GM21723 (cell line): Measurements from ENCODE around the gene CSTF1.
A peak's percentile ranks its signal among the peaks of the same experiment; 100 is the strongest.

Experiments
- ATAC-seq: cut with Tn5 transposase; IDR thresholded peaks from one replicate; pipeline ENCODE4 v1.9.1; 2021; ENCODE audit warnings: mild to moderate bottlenecking, moderate library complexity; ENCODE audit not compliant: unreplicated experiment

CSTF1 gene

GRCh38 chr20:56392132-56392880, at the start of gene CSTF1, which contains the start of gene AURKA:
TSS of gene CSTF1 (plus strand) at chr20:56392645. CDS start at chr20:56395553, 2,908 bp downstream.
TSS of gene AURKA (minus strand) at chr20:56392215. CDS start at chr20:56388197, 4,018 bp downstream.
- ATAC-seq, result peak; percentile 93

- ATAC-seq, result no peak
Observed at GRCh38 chr20:56342783-56343182, 49.7 kb upstream of the CSTF1 start.

DNA sequence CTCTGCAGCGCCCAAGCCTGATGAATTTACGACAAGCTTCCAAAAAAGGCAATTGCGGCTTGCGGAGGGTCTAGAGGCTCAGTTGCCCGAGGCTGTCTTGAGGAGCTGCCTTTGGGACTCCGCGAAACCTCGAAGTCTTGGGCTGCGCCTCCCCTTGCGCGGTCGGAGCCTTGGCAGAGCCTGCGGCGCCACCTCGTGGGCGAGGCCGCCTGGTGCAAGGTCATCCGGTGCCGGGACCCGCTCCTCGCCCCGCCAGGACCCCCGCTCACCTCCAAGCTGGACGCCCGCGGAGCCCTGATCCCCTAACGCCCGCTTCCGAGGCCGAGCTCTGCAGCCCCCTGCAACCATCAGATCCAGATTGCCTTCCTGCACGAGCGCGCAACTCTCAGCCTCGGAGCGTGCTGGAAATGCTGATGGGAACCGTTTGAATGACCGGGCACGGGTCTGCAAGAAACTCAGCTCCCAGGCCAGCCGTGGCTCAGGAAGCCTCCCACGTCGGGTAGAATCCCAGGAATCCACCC, 48.5 kb upstream of the CSTF1 start:
- ATAC-seq, result peak; percentile 57

DNA sequence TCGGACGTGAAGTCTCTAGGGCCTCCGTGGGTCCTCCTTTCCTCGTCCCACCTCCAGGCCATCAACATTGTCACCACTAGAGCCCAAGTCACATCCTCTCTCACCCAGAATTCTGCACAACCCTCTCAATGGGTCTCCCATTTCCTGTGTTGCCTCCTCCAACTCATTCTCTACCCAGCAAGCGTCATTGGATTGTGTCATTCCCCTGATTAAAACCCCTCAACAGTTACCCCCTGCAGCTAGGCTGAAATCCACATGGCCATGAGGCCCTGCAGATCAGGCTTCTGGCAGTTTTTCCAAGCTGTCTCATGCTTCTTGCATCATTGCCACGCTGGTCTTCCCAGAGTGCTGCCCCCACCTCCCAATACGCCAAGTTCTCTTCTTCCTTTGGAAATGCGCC, 46.5 kb upstream of the CSTF1 start:
- no peak for ATAC-seq

DNA sequence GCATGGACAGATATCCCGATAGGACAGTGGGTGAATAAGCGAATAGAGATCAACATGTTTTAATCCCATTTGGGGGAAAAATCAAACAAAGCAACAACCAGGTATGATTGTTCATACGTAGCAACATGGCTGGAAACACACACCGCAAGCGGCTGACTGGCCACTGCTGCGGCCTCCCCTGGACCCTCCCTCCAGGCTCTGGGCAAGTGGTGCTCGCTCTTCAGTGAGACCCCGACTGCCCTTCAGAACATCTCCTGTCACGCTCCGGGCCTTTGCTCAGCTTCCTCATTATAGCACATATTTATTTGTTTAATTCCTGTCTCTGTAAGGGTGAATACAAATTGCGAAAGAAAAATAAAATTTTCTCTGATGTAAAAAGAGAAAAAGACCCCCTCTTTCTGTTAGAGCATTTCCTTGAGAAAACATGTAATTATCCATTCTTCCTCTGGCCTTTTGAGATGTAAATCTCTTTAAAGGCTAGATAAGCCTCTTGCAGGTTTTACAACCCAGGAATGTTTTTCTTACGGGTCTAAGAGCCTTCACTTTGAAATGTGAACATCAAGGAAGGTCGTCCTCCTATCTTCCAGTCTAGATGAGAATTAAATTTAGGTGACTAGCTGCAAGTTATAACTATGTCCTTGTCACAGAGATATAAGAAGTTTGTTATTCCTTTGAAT, 44.7 kb upstream of the CSTF1 start:
- no peak for ATAC-seq

- no peak for ATAC-seq
Observed at GRCh38 chr20:56348305-56348693, 44.1 kb upstream of the CSTF1 start.

DNA sequence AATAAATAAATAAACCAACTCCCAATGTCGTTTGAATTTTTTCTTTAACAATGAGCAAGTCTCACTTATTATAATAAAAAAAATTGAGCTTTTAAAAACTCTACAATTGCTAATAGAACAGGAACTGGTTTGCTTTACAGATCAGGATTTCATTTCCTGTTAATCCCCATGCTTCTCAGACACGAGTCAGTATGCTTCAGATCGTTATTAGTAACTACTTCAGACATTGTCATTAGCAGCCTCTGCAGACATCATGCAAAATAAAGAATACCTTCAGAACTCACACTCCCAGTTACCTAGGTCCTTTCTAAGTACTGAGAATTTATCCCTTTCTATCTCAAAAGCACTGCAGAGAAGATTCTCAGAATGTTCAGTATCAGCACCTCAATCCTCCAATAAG, 43.7 kb upstream of the CSTF1 start:
- ATAC-seq, result no peak

DNA sequence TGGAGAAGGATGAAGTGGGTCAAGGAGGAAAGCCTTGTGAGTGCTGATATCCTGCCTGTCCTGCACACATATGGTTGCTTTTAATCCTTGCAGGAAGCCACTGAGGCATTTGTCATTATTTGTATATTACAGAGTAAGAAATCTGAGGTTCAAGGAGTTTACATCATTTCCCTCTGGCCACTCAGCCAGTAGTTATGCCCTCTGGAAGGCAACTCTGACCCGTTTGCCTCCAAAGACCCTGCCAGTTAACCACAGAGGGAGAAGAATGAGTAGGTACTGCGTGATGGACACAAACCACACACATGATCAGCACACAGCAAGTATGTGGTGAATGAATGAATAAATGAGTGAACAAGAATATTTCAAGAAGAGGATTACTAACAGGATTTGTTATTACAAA, 41.6 kb upstream of the CSTF1 start:
- ATAC-seq, result no peak

DNA sequence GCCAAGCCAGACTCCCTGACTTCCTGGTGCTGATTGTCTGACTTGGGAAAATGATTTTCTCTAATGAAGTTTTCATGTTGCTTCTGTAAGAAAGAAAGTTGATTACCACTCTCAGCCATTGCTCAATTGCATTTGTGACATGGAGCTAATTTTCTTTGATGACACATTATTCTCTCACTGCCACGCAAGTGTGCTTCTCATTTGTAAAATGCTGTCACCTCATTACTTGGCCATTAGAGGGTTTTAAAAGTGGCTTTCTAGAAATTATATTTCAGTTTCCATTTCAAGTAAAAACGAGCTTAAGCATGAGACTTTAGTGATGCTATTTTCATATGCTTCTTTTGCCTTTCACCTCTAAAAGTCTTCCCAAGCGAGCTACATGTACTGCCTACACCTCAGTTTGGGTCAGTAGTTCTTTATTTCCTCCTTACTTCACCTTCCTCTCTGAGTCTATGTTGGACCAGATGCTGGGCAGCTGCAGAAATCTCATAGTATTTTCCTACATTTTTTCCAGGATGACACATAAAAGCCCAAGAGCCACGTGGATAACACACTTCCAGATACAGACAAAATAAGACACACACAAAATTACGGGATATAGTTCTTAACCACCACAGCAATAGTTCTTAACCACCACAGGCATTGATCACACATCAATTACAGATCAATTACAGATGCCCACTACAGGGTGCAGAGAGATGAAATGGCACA, 39.9 kb upstream of the CSTF1 start:
- no peak for ATAC-seq

- ATAC-seq, result no peak
Observed at GRCh38 chr20:56353356-56353755, 39.1 kb upstream of the CSTF1 start.

GRCh38 chr20:56358070-56358469, 34.4 kb upstream of the CSTF1 start:
- ATAC-seq, result no peak

DNA sequence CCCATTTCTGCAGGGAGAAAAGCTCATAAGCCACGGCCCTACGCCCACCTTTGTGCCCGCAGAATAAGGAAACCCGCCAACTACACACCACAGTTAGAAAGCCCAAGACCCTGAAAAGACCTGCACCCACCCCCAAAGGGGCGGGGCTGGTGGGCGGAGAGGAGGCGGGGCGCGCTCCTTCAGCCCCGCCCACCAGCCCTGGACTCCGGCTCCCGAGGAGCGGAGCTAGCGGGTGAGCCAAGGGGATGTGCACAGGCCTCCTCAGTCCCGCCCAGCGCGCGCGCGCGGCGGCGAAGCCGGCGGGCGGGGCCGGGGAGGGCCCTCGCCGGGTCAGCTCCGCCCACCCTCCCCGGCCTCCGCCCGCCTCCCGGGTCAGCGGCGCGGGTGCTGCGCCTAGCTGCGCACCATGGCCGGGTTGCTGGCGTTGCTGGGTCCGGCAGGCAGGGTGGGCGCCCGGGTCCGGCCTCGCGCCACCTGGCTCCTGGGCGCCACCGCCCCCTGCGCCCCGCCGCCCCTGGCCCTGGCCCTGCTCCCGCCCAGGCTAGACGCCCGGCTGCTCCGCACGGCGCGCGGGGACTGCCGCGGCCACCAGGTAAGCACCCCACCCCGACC, 33.7 kb upstream of the CSTF1 start, which contains the start of gene FAM210B:
TSS of gene FAM210B (plus strand) at position 375 of the 612 bp plus-strand sequence. CDS start at position 407, 32 bp downstream.
- ATAC-seq, result peak; percentile 96

DNA sequence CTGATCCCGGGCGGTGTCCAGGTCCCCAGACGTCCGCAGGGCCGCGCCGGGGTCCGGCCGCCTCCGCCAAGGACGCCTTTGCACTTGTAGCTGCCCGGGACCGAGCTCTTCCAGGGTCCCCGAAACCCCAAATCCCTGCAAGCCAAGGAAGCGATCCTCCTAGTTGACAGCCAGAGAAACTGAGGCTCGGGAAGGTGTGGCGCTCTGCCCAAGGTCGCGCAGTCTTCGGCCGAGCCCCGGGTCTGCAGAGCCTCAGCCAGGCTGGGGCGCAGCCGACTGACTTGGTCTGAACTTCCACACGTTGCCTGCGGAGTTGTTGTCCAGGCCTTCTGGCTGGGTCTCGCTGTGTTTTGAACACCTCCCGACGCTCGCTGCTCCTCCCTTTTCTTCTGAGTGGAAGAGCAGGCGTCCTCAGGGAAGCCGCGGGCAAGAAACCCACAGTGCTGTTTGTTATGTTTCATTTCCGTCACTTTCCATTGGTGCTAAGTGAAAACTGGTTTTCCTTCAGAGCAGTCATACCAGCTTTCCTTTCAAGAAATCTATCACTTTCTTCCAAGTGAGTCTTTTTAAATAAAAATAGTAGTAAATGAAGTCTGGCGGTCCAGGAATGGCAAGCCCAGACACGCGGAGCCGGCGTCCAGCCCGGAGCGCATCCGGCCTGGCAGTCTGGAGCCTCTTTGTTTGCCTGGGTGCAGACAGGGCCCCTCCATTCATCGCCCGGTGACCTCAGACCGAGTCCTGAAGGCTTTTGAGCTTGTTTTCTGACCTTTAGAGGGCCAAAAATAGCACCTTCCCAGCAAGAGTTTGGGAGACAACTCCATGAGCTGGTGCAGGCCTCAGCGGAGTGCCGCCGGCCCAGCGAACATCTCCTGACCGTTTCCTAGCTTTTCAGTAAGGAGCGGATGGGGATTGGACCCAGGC, 33.0 kb upstream of the CSTF1 start:
- peak; percentile 35 for ATAC-seq

DNA sequence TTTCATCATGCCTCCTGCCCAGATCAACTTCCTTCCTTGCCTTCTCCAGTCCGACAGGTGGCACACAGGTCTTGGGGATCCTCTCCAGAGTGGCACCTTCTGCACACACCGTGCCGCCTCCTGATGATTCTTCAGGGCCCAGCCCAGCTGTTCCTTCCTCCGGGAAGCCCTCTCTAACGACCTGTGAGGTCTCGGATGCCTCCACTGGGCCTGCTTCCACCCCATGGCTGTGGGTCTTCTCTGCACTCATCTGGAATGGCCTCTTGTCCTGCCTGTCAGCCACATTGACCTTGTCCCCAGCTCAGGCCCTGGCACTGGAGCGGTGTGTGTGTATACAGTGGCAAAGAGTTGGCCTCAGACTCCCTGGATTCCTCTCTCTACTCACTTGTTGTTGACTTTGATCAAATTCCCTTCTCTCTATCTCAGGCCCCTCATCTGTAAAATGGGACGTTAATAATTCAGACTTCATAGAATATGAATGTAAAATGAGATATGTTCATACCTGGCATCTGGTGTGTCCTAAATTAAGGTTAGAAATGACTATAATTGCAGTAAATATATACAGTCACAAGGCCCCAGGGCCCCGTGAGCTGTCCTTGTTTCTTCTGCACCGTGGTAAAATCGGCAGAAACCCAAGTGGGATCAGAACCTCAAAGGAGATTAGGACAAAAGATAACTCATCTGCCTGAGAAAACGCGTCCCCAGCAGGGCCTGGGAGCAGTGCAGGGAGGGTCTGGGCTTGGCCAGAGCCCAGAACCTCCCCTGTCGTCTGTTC, 32.1 kb upstream of the CSTF1 start:
- ATAC-seq, result no peak

GRCh38 chr20:56360908-56361205, 31.6 kb upstream of the CSTF1 start:
- ATAC-seq, result no peak

- ATAC-seq, result no peak
Observed at GRCh38 chr20:56361900-56362299, 30.5 kb upstream of the CSTF1 start.

DNA sequence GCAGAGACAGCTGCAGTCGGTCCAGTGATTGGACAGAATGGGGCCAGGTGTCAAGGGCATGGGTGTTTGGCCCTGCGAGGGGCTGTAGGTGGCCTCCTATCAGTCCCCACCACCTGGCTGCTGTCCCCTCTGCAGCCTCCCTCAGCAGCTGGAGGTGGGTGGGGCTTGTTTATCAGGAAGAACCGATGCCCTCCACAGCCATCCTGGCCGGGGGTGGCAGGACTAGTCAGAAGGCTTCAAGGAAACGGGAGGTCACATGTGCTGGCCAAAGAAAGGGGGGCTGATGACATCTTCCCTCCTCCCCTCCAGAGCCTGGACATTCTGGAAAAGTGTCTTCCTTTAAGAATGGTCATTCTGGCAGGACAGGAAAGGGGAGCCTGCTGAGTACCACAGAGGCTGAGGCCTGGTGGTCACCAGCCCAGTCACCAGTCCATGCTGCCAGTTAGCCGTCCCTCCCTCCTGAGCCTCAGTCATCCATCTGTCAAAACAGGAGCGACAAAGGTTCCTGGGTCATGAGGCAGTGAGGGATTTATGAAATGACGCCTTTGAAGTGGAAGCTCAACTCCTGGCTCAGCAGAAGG, 29.5 kb upstream of the CSTF1 start:
- no peak for ATAC-seq

DNA sequence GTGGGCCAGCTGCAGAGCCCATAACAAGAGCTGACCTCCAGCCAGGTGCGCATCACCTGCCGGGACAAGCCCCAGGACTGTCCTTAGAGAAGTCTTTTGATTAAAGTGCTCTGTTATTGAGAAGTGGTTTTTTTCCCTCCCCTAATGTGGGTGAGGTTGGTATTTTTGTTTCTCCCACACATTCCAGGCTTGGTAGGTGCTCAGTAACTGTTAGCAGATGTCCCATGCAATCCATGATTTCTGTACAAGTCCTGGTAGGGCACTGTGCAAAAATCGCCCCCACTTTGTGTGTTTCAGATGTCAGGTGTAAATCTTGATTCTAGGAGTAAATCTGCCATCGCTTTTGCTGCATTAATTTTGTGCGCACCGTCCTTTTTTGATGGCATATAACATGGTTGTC, 29.0 kb upstream of the CSTF1 start:
- no peak for ATAC-seq
